GM19025 (cell line): ENCODE measurements around the gene FBXO4.
"Not testable (repeated sequence)": the region's sequence is repeated elsewhere in the genome, so short reads cannot be mapped to it uniquely, and the experiment has no call there.

Source experiments
- ATAC-seq: cut with Tn5 transposase; IDR thresholded peaks from one replicate; pipeline ENCODE4 v1.9.1; 2021; ENCODE audit warnings: mild to moderate bottlenecking, low read depth, moderate library complexity; ENCODE audit not compliant: unreplicated experiment

FBXO4 gene

DNA sequence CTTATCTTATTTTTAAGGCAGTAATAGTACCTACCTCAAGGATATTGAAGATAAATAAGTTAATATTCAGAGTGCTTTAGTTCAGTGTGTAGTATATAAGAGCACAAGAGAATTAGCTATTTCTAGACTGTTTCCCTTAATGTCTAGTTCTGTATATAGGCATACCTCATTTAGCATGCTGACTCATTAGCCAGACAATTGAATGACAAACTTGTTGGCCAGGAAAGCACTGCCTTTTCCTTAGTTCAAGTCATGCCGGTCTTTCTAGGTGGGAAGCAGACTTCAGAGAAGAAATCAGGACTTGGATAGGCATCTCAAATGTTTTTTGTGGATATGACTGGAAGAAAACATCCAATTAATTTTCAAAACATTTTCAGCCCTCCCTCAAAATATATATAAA is 3.2 kb upstream of the FBXO4 start:
- ATAC-seq = no peak

DNA sequence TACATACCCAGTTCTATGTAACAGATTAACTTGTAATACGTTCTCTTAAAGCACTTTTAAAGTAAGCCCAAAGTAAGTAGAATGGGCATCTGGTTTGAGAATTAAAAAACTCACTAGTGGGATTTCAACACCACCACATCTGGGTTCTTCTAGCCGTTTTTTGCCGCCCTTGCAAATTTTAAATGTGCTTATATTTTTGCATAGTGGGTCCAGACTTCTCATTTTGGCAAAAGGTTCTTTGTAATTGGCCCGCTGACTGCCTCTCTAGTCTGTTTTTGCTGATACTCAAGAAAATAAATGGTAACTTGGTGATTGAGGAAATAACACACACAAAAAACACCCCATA is 582 bp upstream of the FBXO4 start:
- no peak for ATAC-seq

GRCh38 chr5:41925555-41925951 is 472 bp downstream of the FBXO4 start:
- ATAC-seq = no peak

DNA sequence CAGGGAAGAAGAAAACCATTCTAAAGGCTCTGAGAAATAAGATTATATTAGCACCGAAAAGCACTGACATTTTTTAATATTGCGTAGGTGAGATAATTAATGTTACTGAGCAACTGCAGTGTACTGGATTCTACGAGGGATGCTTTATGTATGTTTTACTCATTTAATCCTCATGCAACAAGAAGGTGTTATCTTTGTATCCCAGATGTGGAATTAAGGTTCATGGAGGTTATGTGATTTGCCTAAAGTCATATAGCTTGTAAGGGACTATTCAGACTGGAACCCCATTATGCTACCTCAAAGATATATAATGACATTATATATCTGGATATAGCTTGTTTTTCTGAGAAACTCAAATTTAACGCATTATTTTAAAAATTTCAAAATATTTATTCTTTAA is 2.5 kb downstream of the FBXO4 start:
- no peak for ATAC-seq

DNA sequence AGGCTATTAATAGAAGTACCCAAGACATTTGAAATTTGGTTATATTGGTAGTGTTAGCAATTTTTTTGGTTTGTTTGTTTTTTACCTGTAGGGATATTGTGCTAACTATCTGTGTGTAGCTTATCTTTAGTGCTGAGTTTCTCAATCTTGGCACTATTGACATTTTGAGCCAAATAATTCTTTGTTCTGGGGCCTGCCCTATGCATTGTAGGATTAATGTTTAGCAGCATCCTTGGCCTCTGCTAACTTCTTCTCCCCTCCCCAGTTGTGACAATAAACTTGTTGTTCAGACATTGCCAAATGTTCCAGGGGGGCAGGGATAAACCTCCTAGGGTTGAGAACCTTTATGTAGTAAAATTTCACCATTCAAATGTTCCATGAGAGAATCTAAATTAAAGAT is 4.0 kb downstream of the FBXO4 start:
- no peak for ATAC-seq

DNA sequence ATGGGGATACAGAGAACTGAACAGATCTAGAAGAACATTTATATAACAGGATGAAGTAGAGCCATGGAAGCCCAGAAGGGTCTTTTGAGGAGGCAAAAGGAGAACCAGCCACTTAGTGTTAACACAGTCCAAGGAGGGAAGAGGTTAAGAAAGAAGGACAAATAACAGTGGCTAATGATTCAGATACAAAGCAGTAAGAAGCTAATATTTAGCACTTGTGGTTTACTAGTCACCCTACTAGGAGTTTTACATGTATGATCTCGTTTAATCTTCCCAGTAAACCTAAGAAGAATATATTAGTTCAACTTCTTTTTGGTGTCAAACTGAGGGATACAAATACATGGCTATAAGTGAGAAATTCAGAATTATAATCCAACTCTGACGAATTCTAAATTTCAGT is 7.7 kb downstream of the FBXO4 start:
- ATAC-seq = no peak

DNA sequence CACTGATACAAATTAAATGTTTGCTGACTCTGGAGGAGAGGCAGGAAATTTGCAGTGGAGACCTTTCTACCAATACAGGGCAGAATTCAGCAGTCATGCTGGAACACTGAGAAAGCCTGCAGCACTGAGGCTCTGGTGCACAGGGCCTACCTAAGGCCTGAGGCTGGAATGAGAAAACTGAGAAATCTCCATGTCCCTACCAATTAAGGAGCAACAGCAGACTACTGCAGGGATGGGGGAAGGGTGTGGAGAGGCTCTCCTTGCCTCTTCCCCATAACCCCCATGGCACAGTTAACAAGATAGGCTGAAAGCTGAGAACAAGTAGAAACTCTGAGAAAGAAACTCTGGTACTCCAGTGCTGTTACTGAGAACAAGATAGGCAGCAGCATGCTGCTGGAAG is 10.5 kb downstream of the FBXO4 start:
- ATAC-seq = no peak

GRCh38 chr5:41940641-41941040 is 15.6 kb downstream of the FBXO4 start:
- ATAC-seq = no peak

- ATAC-seq = not testable (repeated sequence)
Measured at GRCh38 chr5:41945332-41945955, 20.4 kb downstream of the FBXO4 start.

- ATAC-seq = no peak
Measured at GRCh38 chr5:41951224-41951623, 26.1 kb downstream of the FBXO4 start.

- ATAC-seq = no peak
Measured at GRCh38 chr5:41954286-41954685, 29.2 kb downstream of the FBXO4 start.

DNA sequence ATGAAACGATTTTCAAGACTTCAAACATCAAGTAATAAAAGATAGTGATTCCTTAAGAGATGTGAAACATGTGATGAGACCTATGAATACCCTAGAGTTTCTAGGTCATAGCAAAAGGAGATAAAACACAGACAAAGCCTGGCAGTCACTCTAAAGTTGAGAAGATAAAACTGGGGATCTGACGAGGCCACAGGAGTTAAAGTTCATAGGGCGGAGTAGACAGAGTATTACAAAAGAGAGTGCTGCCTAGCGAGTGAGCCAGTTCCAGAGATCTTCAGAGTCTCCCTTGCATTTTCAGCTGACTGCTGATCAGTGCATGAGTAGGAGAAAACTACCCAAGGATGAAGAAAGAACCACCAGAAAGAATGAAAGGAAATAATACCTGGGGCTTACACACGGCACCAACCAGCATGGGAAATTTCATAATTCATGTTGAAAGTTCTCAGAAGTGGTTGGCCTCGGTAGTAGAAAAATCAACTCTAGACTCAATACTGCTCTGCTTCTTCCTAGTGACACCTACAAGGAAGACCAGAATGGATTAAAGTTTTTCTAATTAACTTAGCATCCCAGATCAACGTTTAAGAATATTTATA is 30.4 kb downstream of the FBXO4 start:
- no peak for ATAC-seq

- ATAC-seq = no peak
Measured at GRCh38 chr5:41956943-41957342, 31.9 kb downstream of the FBXO4 start.

- no peak for ATAC-seq
Measured at GRCh38 chr5:41960481-41960880, 35.4 kb downstream of the FBXO4 start.

DNA sequence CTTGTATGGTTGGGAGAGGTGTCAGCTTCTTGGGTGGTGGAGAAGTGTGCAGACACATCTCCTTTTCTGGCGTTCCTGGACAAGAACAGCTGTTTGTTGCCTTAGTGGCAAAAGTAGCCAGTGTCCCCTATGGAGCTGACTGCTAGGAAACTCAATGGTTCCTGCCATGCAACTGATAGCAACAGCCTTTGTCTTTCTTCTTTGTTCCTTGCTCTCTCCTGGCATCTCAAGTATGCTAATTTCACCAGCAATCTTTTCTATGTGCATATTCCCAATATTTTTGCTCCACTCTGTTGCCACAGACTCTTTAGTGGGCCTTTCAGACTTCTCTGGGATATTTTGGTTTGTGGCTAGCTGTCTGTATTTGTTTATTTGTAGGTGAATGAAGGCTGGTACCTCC is 36.7 kb downstream of the FBXO4 start:
- ATAC-seq = no peak

GRCh38 chr5:41962491-41962890 is 37.4 kb downstream of the FBXO4 start:
- no peak for ATAC-seq

DNA sequence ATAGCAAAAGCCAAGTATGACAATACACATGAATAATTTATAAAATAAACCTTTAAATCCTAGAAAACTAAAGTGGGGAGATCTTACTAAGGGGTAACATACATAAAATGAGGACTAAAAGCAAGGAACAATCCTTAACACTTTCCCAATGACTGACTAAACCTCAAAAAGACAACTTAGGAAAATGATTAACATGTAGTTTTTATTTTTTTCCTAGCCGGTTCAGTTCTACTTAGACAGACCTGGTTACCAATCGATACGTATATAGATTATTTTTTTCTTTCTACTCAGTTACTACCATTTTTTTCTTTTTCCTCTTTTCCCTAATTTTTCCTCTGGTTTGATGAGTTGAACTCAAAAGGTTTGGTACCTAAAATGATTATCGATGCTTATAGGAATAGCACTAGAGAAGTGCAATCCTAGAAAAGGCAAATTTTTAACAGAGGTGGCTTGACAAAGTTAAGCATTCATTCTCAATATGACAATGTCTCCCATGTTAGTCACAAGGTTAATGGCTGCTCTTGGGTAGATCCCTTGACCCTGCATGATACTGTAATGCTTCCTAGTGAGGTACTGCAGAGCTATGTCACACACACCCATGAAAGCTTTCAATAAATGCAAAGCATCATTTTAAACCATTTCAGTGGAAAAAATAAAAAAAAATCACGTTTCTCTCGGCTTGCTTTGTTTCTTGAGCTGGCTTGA is 41.5 kb downstream of the FBXO4 start:
- no peak for ATAC-seq

DNA sequence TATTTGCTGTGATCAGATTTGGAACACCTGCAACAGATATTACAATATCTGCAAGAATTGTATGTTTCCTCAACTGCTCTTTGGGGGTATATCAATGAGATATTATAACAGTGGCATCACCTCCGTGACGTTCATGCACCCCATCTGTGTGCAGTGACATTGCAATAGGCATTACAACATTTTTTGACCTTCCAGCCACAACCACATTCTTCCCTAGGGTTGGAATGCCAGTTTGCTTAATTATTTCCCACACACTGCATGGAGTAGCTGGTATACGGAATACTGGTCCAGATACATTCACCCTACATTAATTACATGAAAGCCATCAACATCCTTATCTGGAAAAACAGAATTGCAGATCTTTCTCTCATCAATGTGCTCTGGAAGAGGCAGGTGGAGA is 42.3 kb downstream of the FBXO4 start:
- ATAC-seq = no peak

- no peak for ATAC-seq
Measured at GRCh38 chr5:41968153-41968723, 43.2 kb downstream of the FBXO4 start.

DNA sequence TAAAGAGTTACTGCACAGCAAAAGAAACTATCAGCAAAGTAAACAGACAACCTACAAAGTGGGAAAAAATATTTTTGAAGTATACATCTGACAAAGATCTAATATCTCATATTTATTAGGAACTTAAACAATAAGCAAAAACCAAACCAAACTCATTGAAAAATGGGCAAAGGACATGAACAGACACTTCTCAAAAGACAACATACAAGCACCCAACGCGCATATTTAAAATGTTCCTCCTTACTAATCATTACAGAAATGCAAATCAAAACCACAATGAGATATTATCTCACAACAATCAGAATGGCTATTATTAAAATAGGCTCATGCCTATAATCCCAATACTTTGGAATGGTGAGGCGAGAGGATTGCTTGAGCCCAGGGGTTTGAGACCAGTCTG is 48.0 kb downstream of the FBXO4 start:
- no peak for ATAC-seq

DNA sequence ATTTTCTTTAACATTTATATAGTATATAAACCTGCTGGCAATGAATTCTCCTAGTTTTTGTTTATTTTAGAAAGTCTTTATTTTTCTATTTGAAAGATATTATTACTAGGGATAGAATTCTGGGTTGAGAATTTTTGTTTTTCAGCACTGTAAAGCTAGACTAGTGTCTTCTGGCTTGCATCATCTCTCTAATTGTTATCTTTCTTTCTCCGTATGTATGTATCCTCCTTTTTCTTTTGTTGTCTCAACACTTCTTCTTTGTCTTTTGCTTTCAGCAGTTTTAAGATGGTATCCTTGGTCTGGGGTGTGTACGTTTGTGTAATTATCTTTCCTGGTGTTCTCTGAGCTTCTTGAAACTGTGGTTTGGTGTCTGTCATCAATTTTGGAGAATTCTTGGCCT is 48.8 kb downstream of the FBXO4 start:
- no peak for ATAC-seq

GRCh38 chr5:41978676-41979075 is 53.6 kb downstream of the FBXO4 start:
- ATAC-seq = no peak
